Uterus (tissue), 2 donors: Measurements from ENCODE around the gene TRNP1.

Experiments
- CTCF ChIP-seq, 4 experiments: fragments of 200-600 bp in 2 of 4; fragments of 450-650 bp in 2 of 4; sonication (generic) in 2 of 4; IDR thresholded peaks; one replicate each; pipeline ENCODE4 v1.5.1; 2016 to 2019; ENCODE audit warnings: antibody characterized with exemption in 4 of 4, mild to moderate bottlenecking in 2 of 4, moderate library complexity in 1 of 4
- POLR2A ChIP-seq, 2 donors: fragments of 450-650 bp; IDR thresholded peaks; one replicate each; pipeline ENCODE4 v1.6.1; 2016; ENCODE audit warnings: antibody characterized with exemption in 2 of 2, mild to moderate bottlenecking in 1 of 2, moderate library complexity in 1 of 2

GRCh38 chr1:27047914-27048313 lies 54.4 kb downstream of the TRNP1 start:
- TF ChIP-seq POLR2A (IDR thresholded peaks at IDR 0.05) (no peak), CTCF (IDR thresholded peaks at IDR 0.05) (no peak)
